Ovary (tissue), 3 donors: Measurements from ENCODE around the gene ACER2.

Experiments
- EP300 ChIP-seq: sonication (generic); formaldehyde crosslinking; IDR thresholded peaks from one replicate; pipeline ENCODE4 v1.6.1; 2017; ENCODE audit warnings: antibody characterized with exemption
- TF ChIP-seq, protein P1 (sequence below), 3 donors: fragments of 450-650 bp in 2 of 3; fragments of 200-600 bp in 1 of 3; IDR thresholded peaks; one replicate each; pipeline versions ENCODE4 v1.5.1 to v1.8.0; 2016 to 2022; ENCODE audit warnings: antibody characterized with exemption in 3 of 3, mild to moderate bottlenecking in 1 of 3
- donor health status: DM: no; HTN: no; CAD: no.

- no peak for TF ChIP-seq EP300
- TF ChIP-seq, protein P1, sequence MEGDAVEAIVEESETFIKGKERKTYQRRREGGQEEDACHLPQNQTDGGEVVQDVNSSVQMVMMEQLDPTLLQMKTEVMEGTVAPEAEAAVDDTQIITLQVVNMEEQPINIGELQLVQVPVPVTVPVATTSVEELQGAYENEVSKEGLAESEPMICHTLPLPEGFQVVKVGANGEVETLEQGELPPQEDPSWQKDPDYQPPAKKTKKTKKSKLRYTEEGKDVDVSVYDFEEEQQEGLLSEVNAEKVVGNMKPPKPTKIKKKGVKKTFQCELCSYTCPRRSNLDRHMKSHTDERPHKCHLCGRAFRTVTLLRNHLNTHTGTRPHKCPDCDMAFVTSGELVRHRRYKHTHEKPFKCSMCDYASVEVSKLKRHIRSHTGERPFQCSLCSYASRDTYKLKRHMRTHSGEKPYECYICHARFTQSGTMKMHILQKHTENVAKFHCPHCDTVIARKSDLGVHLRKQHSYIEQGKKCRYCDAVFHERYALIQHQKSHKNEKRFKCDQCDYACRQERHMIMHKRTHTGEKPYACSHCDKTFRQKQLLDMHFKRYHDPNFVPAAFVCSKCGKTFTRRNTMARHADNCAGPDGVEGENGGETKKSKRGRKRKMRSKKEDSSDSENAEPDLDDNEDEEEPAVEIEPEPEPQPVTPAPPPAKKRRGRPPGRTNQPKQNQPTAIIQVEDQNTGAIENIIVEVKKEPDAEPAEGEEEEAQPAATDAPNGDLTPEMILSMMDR (IDR thresholded peaks at IDR 0.05) = no peak
These were observed 47.6 kb downstream of the ACER2 start for GRCh38 chr9:19456426-19456825.
